Neuronal stem cell (in vitro differentiated cells): ENCODE data around the gene CMTM7. TPM values are rescaled to one million over a fixed set of nuclear protein-coding genes. Genes with fewer than 3 reads are reported as not detected.

Experiments
- DNase-seq: peaks from one replicate; pipeline ENCODE4 v3.0.0-alpha.2; 2013; ENCODE audit warnings: low spot score
- H2AFZ ChIP-seq: one replicate; pipeline ENCODE4 v1.6.1; 2013; ENCODE audit warnings: mild to moderate bottlenecking, low read length, inconsistent platforms
- H2AK5ac ChIP-seq: 2 replicates; pipeline ENCODE4 v1.6.1; 2013; ENCODE audit warnings: low read depth, mild to moderate bottlenecking, inconsistent platforms, low read length, moderate library complexity, mixed read lengths
- H2BK120ac ChIP-seq: 2 replicates; pipeline ENCODE4 v1.6.1; 2013; ENCODE audit warnings: low read depth, mild to moderate bottlenecking, inconsistent platforms, low read length, moderate library complexity, mixed read lengths
- H2BK12ac ChIP-seq: one replicate; pipeline ENCODE4 v1.6.1; 2013; ENCODE audit warnings: low read length, inconsistent platforms
- H2BK15ac ChIP-seq: 2 replicates; pipeline ENCODE4 v1.6.1; 2013; ENCODE audit warnings: mild to moderate bottlenecking, low read length, inconsistent platforms, mixed read lengths
- H2BK5ac ChIP-seq: one replicate; pipeline ENCODE4 v1.6.1; 2013; ENCODE audit warnings: inconsistent platforms, mild to moderate bottlenecking, low read length, moderate library complexity
- H3K14ac ChIP-seq: one replicate; pipeline ENCODE4 v1.6.1; 2013; ENCODE audit warnings: low read length, inconsistent platforms
- H3K18ac ChIP-seq: 2 replicates; pipeline ENCODE4 v1.6.1; 2013; ENCODE audit warnings: low read length, inconsistent platforms
- H3K23ac ChIP-seq: 2 replicates; pipeline ENCODE4 v1.6.1; 2013; ENCODE audit warnings: low read depth, mild to moderate bottlenecking, mixed read lengths, low read length, inconsistent platforms; ENCODE audit not compliant: poor library complexity
- H3K27ac ChIP-seq: replicated peaks from 3 replicates; pipeline ENCODE4 v1.5.1; 2013; ENCODE audit warnings: low read length, inconsistent platforms
- H3K27me3 ChIP-seq, 3 experiments: 2 replicates each; pipeline ENCODE4 v1.6.1; 2013; ENCODE audit warnings: low read length in 3 of 3, mild to moderate bottlenecking in 2 of 3, inconsistent platforms in 1 of 3, low read depth in 1 of 3, mixed read lengths in 1 of 3, moderate library complexity in 1 of 3; ENCODE audit not compliant: control insufficient read depth in 3 of 3, insufficient read depth in 3 of 3
- H3K36me3 ChIP-seq, 2 donors: replicated peaks in 1 of 2; 2 replicates each; pipeline ENCODE4 v1.6.1; 2013; ENCODE audit warnings: low read length in 2 of 2; ENCODE audit not compliant: control insufficient read depth in 2 of 2, insufficient read depth in 2 of 2
- H3K4ac ChIP-seq: 2 replicates; pipeline ENCODE4 v1.6.1; 2013; ENCODE audit warnings: inconsistent platforms, mild to moderate bottlenecking, low read length, moderate library complexity
- H3K4me1 ChIP-seq, 2 donors: 1 replicate in 1 of 2; 2 replicates in 1 of 2; pipeline ENCODE4 v1.6.1; 2013; ENCODE audit warnings: low read length in 2 of 2, low read depth in 1 of 2; ENCODE audit not compliant: control insufficient read depth in 2 of 2, insufficient read depth in 1 of 2
- H3K4me2 ChIP-seq: one replicate; pipeline ENCODE4 v1.6.1; 2013; ENCODE audit warnings: mild to moderate bottlenecking, low read length, inconsistent platforms; ENCODE audit not compliant: insufficient read depth, poor library complexity, severe bottlenecking
- H3K4me3 ChIP-seq, 2 donors: 2 replicates each; pipeline ENCODE4 v1.5.1; 2013; ENCODE audit warnings: low read length in 2 of 2, mild to moderate bottlenecking in 2 of 2, inconsistent platforms in 1 of 2, moderate library complexity in 1 of 2
- H3K79me1 ChIP-seq: one replicate; pipeline ENCODE4 v1.6.1; 2013; ENCODE audit warnings: low read depth, mild to moderate bottlenecking, inconsistent platforms, low read length, moderate library complexity
- H3K9ac ChIP-seq: one replicate; pipeline ENCODE4 v1.6.1; 2013; ENCODE audit warnings: mild to moderate bottlenecking, low read depth, low read length, inconsistent platforms; ENCODE audit not compliant: poor library complexity
- H3K9me3 ChIP-seq, 2 donors: replicated peaks in 1 of 2; 2 replicates each; pipeline versions ENCODE3 to v1.6.1; 2013; ENCODE audit warnings: low read length in 2 of 2, mild to moderate bottlenecking in 2 of 2, inconsistent platforms in 1 of 2, low read depth in 1 of 2, mixed read lengths in 1 of 2, moderate library complexity in 1 of 2; ENCODE audit not compliant: control insufficient read depth in 2 of 2, insufficient read depth in 1 of 2
- H4K8ac ChIP-seq: one replicate; pipeline ENCODE4 v1.6.1; 2013; ENCODE audit warnings: low read depth, mild to moderate bottlenecking, inconsistent platforms, low read length, moderate library complexity
- H4K91ac ChIP-seq: one replicate; pipeline ENCODE4 v1.6.1; 2013; ENCODE audit warnings: low read length, low read depth, mild to moderate bottlenecking, inconsistent platforms; ENCODE audit not compliant: poor library complexity
- WGBS, 2 donors: extraction: QIAGEN DNeasy Blood & Tissue Kit; methylation state at CpG; one replicate each; pipeline ENCODE4 v1.1.7; 2013; ENCODE audit warnings: missing lambda C conversion rate in 2 of 2, mixed read lengths in 1 of 2; ENCODE audit not compliant: insufficient read length in 2 of 2, insufficient replicate concordance in 1 of 2; ENCODE audit errors: extremely low coverage in 2 of 2; 5-methylcytosine and 5-hydroxymethylcytosine counted together
- polyA plus RNA-seq, 2 experiments: library from polyadenylated mRNA; stranded (reverse); fragments of 200-250 nt; gene quantifications; one replicate each; pipeline ENCODE4 v1.2.3, GENCODE V29; 2013

The CMTM7 gene
- polyA plus RNA-seq (2013, experiment 1 of 2), result 48.3 TPM
- polyA plus RNA-seq (2013, experiment 2 of 2), result 46.3 TPM

GRCh38 chr3:32391643-32392535 lies at the start of gene CMTM7:
TSS of gene CMTM7 (plus strand) at chr3:32391853. CDS start at chr3:32391907, 54 bp downstream.
- peak; percentile 43 for DNase-seq
- Histone ChIP-seq H3K27me3 (peaks cover 0 to 2% (median 0%) of the 10 kb centered on the region in 3 experiments), H3K27ac (no peak within 1 kb of the TSS), H3K23ac (peak within 1 kb of the TSS; percentile 46), H2BK5ac (no peak within 1 kb of the TSS), H3K14ac (peak within 1 kb of the TSS; percentile 85), H3K4me1 (peaks cover 3 to 6% of the 10 kb centered on the region in 2 donors), H2BK12ac (no peak within 1 kb of the TSS), H3K79me1 (no peaks in the 10 kb centered on the region), H3K36me3 (peaks cover 0 to 8% of the 10 kb centered on the region in 2 donors), H3K4ac (no peak within 1 kb of the TSS), H3K4me3 (peak within 1 kb of the TSS; percentile 67 to 94), H3K9ac (peak within 1 kb of the TSS; percentile 96), H2AK5ac (no peak within 1 kb of the TSS), H2BK120ac (no peak within 1 kb of the TSS), H3K4me2 (peak within 1 kb of the TSS; percentile 89), H4K91ac (no peak within 1 kb of the TSS), H3K18ac (peak within 1 kb of the TSS; percentile 95), H2BK15ac (peak within 1 kb of the TSS; percentile 31), H2AFZ (peak within 1 kb of the TSS; percentile 90), H3K9me3 (no peaks in the 10 kb centered on the region), H4K8ac (no peak within 1 kb of the TSS)
- WGBS, 2 donors, result no CpG with 5 or more reads among the region's 107 CpGs

DNA sequence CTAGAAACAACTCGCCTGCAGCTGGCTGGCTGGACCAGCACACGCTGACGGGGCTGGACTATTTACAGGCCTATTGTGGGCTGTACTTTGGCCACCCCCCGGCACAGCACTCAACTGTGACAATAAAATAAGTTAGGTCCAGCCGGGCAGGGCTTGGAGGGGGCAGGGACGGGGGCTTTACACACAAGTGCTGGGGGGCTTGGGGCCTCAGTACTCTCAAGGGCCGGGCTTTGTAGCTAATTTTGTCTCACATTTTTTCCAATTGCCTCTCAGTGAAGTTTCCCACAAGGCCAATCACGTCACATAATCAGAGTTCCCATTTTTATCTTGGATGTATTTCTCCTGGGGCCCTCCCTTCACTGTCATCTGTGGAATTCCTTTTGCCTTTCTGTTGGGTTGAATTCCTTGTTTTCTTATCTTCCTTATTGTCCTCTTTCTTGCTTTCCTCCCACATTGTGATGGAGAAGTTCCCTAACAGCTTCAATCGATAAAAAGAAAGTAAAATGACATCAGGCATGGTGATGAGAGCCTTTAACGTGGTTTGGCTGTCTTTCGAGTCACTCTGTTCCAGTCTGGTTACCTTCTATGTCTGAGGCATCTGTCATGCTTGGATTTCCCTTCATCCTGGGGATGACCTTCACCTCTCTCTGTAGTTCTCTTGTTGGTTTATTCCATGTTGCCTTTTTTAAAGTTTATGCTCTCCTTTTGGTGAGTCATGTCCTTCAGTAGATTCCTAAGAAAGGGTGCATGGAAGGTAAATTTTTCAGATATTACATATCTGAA lies 44.1 kb upstream of the CMTM7 start:
- Histone ChIP-seq H3K36me3 (no peaks in the 10 kb centered on the region), H3K4ac (no peak overlapping the region), H3K4me2 (no peak overlapping the region), H2BK12ac (no peak overlapping the region), H3K9me3 (no peaks in the 10 kb centered on the region), H3K4me3 (peak overlapping the region in 1 of 2 donors; percentile 9), H2BK120ac (no peak overlapping the region), H3K79me1 (no peaks in the 10 kb centered on the region), H2BK15ac (no peak overlapping the region), H2AK5ac (no peak overlapping the region), H4K91ac (no peak overlapping the region), H3K27ac (no peak overlapping the region), H2AFZ (peak overlapping the region; percentile 86), H3K14ac (no peak overlapping the region), H3K27me3 (no peaks in the 10 kb centered on the region), H3K4me1 (peaks cover 5 to 12% of the 10 kb centered on the region in 2 donors), H3K18ac (no peak overlapping the region), H4K8ac (no peak overlapping the region), H2BK5ac (no peak overlapping the region), H3K23ac (no peak overlapping the region), H3K9ac (no peak overlapping the region)
- no CpG with 5 or more reads among the region's 11 CpGs for WGBS, 2 donors
- DNase-seq, result no peak

GRCh38 chr3:32349184-32349583 lies 42.5 kb upstream of the CMTM7 start:
- H3K4me1 ChIP-seq, result peaks cover 5 to 12% of the 10 kb centered on the region in 2 donors
- no peaks in the 10 kb centered on the region for H3K79me1 ChIP-seq

DNA sequence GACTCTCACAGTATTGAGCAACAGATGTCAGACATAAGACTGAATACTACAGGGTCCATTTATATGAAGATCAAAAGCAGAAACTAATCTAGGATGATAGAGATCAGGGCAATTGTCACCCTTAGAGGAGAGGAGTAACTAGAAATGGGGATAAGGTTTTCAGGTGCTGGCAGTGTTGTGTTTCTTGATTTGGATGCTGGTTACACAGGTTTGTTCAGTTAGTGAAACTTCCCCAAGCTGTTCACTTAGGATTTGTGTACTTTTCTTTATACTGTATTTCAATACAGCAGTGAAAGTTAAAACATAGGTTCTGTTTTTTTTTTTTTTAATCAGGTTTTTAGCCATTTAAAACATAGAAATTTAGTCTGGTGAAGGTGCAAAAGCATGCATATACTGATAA lies 39.1 kb upstream of the CMTM7 start:
- Histone ChIP-seq H3K4me2 (no peak overlapping the region), H2AFZ (no peak overlapping the region), H3K9me3 (no peaks in the 10 kb centered on the region), H4K91ac (no peak overlapping the region), H3K4me3 (no peak overlapping the region), H2AK5ac (no peak overlapping the region), H3K23ac (no peak overlapping the region), H3K79me1 (no peaks in the 10 kb centered on the region), H3K4me1 (peaks cover 9 to 18% of the 10 kb centered on the region in 2 donors), H4K8ac (no peak overlapping the region), H2BK120ac (no peak overlapping the region), H2BK5ac (no peak overlapping the region), H3K14ac (no peak overlapping the region), H3K36me3 (no peaks in the 10 kb centered on the region), H3K4ac (no peak overlapping the region), H3K27me3 (no peaks in the 10 kb centered on the region), H3K9ac (no peak overlapping the region), H2BK15ac (no peak overlapping the region), H3K27ac (no peak overlapping the region), H3K18ac (no peak overlapping the region), H2BK12ac (no peak overlapping the region)
- no peak for DNase-seq

More at GRCh38 chr3:32349184-32349583, 42.5 kb upstream of the CMTM7 start:
- H2BK5ac ChIP-seq, result no peak overlapping the region
- H3K4ac ChIP-seq, result no peak overlapping the region
- no peak overlapping the region for H3K23ac ChIP-seq
- no peak overlapping the region for H2BK120ac ChIP-seq
- no peak overlapping the region for H3K9ac ChIP-seq
- WGBS, 2 donors, result no CpG with 5 or more reads among the region's 2 CpGs
- no peak overlapping the region for H2AK5ac ChIP-seq
- H3K27me3 ChIP-seq, result no peaks in the 10 kb centered on the region
- H3K4me3 ChIP-seq, result no peak overlapping the region
- H3K9me3 ChIP-seq, result no peaks in the 10 kb centered on the region
- H4K8ac ChIP-seq, result no peak overlapping the region
- DNase-seq, result no peak
- H3K4me2 ChIP-seq, result no peak overlapping the region
- H2AFZ ChIP-seq, result no peak overlapping the region
- no peak overlapping the region for H2BK12ac ChIP-seq
- H4K91ac ChIP-seq, result no peak overlapping the region
- H3K14ac ChIP-seq, result no peak overlapping the region
- H3K36me3 ChIP-seq, result no peaks in the 10 kb centered on the region
- no peak overlapping the region for H3K18ac ChIP-seq
- no peak overlapping the region for H3K27ac ChIP-seq
- H2BK15ac ChIP-seq, result no peak overlapping the region
